GM18861 (cell line): ENCODE results near the gene HP.
"Not testable (repeated sequence)": the region's sequence is repeated elsewhere in the genome, so short reads cannot be mapped to it uniquely, and the experiment has no call there.

Experiments used
- ATAC-seq: cut with Tn5 transposase; IDR thresholded peaks from one replicate; pipeline ENCODE4 v1.9.1; 2021; ENCODE audit not compliant: unreplicated experiment

The HP gene, protein sequence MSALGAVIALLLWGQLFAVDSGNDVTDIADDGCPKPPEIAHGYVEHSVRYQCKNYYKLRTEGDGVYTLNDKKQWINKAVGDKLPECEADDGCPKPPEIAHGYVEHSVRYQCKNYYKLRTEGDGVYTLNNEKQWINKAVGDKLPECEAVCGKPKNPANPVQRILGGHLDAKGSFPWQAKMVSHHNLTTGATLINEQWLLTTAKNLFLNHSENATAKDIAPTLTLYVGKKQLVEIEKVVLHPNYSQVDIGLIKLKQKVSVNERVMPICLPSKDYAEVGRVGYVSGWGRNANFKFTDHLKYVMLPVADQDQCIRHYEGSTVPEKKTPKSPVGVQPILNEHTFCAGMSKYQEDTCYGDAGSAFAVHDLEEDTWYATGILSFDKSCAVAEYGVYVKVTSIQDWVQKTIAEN

DNA sequence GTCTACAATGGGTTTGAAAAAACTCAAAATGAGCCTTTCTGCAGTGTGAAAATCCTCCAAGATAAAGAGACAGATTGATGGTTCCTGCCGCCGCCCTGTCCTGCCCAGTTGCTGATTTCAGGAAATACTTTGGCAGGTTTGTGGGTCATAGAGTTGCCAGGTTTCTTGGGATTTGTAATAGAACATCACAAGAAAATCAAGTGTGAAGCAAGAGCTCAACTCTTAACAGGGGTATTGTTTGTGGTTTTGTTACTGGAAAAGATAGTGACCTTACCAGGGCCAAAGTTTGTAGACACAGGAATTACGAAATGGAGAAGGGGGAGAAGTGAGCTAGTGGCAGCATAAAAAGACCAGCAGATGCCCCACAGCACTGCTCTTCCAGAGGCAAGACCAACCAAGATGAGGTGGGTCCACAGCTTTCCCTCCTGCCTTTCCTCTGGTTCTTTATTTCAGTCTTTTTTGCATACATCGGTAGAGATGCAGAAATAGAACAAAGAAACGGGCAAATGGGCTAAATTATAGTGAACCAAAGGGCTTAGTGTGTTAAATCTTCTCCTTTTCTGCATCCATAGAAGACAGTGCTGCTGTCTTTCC, at the start of gene HP:
Gene HP, plus strand, starts transcription at position 252 of the 594 bp plus-strand sequence. Its CDS starts 148 bp downstream, at position 400.
- ATAC-seq, result not testable (repeated sequence)

DNA sequence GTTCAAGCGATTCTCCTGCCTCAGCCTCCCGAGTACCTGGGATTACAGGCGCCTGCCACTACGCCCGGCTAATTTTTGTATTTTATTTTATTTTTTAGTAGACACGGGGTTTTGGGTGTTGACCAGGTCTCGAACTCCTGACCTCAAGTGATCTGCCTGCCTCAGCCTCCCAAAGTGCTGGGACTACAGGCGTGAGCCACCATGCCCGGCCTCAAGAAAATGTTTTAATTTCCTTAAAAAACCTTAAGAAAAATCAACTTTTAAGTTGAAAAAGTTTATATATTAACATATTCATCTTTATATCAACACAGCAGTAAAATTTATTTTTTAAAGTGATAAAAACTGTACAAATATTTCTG, 46.3 kb upstream of the HP start:
- ATAC-seq, result not testable (repeated sequence)

- peak; percentile 98 for ATAC-seq
Observed at GRCh38 chr16:72008424-72009216, 45.7 kb upstream of the HP start, which contains the start of gene DHODH. DHODH (plus strand) TSS chr16:72008744; CDS start chr16:72008765, 21 bp downstream.

DNA sequence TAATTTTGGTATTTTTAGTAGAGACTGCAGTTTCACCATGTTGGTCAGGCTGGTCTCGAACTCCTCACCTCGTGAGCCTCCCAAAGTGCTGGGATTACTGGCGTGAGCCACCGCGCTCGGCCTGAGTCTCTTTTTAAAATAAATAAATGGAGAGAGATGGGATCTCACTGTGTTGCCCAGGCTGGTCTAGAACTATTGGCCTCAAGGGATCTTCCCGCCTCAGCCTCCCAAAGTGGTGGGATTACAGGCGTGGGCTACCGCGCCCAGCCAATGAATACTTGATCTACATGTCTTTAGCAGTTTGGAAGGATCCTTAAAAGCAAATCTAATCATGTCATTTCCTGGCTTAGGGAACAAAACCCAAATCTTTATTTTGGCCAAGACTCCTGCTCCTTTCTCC, 44.5 kb upstream of the HP start:
- no peak for ATAC-seq

GRCh38 chr16:72012607-72013006, 41.7 kb upstream of the HP start:
- ATAC-seq, result no peak

GRCh38 chr16:72013389-72013788, 40.9 kb upstream of the HP start:
- no peak for ATAC-seq

GRCh38 chr16:72013888-72014581, 40.3 kb upstream of the HP start:
- no peak for ATAC-seq

DNA sequence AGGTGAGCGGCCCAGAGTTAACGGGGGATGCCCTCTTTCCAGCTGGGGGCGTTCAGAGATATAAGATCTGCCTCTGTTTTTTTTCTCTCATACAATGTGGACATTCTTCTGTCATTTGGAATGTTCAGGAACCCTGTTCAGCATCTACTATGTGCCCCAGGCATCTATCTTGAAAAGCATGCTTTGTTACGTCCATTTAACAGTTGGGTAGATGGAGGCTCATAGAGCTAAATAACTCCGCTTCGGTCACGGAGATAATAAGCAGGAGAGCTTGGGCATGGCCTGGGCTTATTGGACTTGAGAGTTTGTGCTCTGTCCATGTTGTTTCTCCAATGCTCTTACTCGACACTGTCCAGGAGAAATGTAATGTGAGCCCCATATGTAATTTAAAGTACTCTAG, 39.6 kb upstream of the HP start:
- ATAC-seq, result no peak

DNA sequence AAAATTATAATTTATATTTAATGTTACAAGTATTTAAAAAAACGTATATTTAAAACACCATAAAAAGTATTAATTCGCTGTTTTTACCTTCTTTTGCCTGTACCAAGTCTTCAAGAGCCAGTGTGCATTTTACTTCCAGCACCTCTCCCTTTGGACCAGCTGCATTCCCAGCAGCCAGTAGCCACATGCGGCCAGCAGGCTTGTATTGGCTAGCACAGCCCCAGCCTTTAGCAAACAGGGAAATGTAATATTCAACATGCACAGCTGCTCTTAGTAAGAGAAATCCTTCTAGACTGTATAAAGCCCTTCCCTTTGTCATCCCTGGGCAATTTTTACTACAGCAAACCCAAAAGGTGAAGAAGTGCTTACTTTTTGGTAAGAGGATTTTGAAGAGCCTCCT, 39.2 kb upstream of the HP start:
- no peak for ATAC-seq

GRCh38 chr16:72018470-72018869, 35.8 kb upstream of the HP start:
- no peak for ATAC-seq

GRCh38 chr16:72021043-72021442, 33.3 kb upstream of the HP start:
- ATAC-seq, result no peak

DNA sequence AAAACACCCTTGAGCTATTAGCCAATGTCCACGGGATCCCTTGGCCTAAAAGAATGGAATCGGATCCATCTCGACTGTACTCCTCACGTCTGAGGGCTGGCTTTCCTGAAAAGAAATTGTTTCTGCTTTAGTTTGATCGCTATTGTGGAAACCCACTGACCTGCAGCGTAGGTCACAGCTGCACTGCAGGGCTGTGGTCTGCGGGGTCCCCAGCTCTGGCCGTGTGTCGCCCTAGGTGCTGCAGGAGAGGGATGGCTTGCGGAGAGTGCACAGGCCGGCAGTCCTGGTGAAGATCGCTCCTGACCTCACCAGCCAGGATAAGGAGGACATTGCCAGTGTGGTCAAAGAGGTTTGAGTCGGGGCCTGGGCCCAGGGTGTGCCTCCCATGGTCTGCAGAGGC, 32.2 kb upstream of the HP start:
- ATAC-seq, result no peak

DNA sequence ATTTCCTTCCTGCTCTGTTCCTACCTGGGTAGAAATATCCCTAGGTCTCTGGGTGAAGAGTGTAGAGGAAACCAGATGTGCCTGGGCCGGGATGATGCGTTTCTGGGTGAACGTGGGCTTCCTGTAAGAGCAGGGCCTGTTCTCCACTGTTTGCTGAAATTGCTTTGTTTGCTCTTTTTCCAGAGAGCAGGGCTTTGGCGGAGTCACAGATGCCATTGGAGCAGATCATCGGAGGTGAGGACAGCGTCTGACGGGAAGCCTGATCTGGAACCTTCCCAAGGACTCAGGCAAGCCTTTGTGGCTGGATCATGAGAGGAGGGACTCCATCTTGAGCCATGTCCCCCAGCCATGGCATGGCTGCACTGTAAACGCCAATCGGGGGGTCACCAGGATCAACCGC, 30.3 kb upstream of the HP start:
- no peak for ATAC-seq

DNA sequence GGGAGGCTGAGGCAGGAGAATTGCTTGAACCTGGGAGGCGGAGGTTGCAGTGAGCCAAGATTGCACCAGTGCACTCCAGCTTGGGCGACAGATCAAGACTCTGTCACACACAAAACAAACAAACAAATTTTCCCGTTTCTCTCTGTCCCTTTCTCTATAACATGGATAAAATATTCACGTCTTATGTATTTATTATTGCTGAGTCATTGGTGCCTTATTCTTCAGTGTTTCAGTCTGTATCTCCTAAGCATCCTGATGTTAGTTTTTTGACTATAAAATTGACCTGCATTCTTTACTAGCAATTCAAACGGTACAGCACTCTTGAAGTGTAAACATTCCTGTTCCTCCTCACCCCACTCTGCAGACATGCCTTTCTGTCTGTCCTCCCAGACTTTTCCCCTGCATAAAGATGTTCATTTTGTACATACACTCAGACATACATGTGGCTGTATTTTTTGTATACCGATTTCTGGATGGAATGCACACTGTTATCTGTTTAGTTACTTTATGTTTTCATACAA, 29.4 kb upstream of the HP start:
- no peak for ATAC-seq

GRCh38 chr16:72025404-72026114, 28.7 kb upstream of the HP start:
- ATAC-seq, result no peak

DNA sequence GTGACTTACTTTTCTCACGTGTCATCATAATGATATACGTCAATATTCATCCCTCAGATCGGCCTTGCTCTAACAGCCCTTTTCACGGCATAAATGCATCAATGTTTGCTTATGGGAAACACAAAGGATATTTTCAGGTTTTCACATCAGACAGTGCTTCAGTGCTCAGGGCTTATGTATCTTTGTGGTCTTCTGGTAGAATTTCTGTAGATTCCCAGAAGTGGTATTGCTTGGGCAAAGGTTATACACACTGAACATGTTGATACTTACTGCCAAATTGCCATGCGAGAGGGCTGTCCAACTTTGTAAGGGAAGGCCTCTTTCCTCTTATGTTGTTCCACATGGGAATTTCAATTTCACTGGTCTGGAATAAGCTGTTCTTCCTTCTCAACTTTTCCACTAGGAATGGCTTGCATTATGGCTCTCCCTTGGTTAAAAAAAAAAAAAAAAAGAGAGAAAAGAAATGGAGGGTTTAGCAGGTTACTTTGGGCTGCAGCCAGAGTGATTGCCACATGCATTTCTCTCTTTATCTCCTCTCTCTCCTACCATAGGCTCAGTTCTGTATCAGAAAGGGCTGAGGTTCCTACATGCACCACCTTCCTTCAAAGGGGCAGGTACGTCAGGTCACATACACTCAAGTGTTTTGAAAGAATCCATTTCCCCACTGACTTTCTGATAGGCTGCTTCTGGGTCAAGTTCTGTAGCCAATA, 26.5 kb upstream of the HP start:
- no peak for ATAC-seq

DNA sequence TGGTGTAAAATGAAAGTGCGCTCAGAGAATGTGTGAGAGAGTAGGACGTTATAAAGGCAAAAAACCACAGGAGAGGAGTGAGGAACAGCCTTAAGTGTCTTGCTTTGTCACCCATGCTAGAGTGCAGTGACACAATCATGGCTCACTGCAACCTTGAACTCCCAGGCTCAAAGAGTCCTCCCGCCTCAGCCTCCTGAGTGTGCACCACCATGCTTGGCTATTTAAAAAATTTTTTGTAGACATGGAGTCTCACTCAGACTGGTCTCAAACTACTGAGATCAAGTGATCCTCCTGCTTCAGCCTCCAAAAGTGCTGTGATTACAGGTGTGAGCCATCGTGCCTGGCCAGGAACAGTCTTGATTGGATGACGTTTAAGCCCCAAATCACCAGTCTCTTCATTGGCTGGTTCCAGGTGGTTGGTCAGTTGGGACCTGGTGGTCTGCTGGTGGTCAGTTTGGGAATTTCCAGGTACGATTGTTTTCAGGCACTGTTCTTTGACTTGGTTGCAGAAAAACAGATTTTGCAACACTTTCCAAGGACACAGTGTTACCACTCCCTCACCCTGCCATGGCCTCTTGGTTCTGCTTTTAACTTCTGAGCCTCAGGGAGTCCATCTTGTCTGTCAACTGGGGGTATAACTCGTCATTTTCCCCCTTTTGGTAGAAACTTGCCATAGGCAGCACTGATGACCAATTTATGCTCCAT, 24.6 kb upstream of the HP start:
- no peak for ATAC-seq

- no peak for ATAC-seq
Observed at GRCh38 chr16:72033437-72033836, 20.9 kb upstream of the HP start.

GRCh38 chr16:72036098-72036497, 18.2 kb upstream of the HP start:
- no peak for ATAC-seq
